VCaP (cell line): ENCODE data around the gene SCUBE3.

Experiments
- H3K27ac ChIP-seq: fragments of 450-650 bp; 2 replicates; pipeline ENCODE4 v1.5.1; 2017
- TF ChIP-seq, protein P1 (sequence below): fragments of 450-650 bp; conservative IDR thresholded peaks from 2 replicates; pipeline ENCODE4 v1.5.1; 2017; ENCODE audit warnings: mild to moderate bottlenecking, moderate library complexity

The SCUBE3 gene

DNA sequence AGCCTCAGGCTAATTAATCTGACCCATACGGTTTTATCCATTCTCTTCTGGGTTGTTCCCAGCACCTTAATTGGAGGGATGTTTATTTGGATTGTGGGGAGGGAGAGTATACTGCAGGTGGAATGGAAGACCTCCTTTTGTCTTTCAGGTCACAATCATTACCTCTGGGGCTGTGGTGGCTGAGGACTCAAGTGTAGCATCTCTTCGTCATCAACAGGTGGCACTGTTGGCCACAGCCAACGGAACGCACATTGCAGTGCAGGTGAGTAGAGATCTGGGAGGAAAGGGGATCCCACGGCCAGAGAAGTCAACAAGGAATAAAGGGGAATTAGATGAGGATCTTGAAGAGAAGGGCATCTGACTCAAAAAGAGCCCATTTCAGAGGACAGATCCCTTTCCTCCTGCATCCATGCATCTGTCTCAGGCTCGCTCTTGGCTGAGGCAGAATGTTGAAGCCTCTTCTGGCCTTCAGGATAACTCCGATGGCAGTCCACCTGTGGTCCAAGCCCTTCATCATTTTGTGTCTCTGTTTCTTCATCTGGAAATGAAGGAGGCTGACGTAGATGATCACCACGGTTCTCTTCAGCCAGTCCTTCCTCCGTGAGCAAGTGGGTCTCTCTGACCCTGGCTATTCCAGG, 80.7 kb downstream of the SCUBE3 start:
- TF ChIP-seq, protein P1, sequence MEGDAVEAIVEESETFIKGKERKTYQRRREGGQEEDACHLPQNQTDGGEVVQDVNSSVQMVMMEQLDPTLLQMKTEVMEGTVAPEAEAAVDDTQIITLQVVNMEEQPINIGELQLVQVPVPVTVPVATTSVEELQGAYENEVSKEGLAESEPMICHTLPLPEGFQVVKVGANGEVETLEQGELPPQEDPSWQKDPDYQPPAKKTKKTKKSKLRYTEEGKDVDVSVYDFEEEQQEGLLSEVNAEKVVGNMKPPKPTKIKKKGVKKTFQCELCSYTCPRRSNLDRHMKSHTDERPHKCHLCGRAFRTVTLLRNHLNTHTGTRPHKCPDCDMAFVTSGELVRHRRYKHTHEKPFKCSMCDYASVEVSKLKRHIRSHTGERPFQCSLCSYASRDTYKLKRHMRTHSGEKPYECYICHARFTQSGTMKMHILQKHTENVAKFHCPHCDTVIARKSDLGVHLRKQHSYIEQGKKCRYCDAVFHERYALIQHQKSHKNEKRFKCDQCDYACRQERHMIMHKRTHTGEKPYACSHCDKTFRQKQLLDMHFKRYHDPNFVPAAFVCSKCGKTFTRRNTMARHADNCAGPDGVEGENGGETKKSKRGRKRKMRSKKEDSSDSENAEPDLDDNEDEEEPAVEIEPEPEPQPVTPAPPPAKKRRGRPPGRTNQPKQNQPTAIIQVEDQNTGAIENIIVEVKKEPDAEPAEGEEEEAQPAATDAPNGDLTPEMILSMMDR = peak; percentile 88
- no peak overlapping the region for H3K27ac ChIP-seq

DNA sequence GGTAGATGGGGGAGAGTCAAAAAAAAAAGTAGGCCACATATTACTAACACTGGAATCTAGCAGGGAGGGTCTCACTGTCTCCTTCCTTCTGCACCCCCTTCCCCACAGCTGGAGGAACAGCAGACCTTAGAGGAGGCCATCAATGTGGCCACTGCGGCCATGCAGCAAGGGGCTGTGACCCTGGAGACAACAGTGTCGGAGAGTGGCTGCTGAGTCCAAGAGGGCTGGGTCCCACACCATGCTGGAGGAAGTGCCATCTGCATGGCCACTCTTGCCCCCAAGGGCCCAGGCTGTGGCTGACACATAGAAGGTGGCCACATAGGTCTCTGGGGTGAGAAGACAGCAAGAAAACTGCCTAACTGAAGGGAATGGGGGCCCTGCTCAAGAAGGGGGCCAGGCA, 81.3 kb downstream of the SCUBE3 start:
- TF ChIP-seq, protein P1 = no peak
- H3K27ac ChIP-seq = no peak overlapping the region

GRCh38 chr6:35295521-35296315, 82.0 kb downstream of the SCUBE3 start:
- H3K27ac ChIP-seq = no peak overlapping the region
- TF ChIP-seq, protein P1 = no peak

DNA sequence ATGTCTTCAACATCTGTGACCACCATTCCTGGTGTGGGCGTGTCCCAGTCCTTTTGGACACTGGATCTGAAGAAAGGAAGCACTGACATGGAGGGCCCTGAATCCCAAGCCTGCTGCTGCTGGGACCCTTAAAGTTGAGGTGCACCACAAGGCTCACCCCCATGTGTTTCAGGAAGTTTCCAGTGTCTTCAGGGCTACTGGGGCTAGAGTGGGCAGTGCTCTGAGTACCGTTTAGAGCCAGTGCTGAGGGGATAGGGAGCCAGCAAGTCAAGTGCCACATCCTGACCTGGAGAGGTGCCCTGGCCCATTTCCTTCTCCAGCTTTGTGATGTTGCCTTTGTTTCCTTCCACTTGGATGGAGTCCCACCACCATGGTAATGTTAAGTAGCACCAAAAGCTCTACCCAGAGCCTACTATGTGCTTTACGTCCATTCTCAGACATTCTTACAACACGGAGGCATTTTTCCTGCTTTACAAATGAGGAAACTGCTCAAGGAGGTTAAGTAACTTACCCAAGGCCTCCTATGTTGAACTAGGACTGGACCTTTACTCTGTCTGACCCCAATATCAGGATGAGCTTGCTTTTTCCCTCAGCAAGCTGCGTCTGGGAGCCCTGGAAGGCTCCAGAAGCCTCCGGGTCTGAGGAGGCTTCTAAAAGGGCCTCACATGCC, 83.3 kb downstream of the SCUBE3 start:
- peak overlapping the region; percentile 62; the same call in 1 of the 2 replicates for H3K27ac ChIP-seq
- TF ChIP-seq, protein P1 = no peak

GRCh38 chr6:35297601-35298481, 84.1 kb downstream of the SCUBE3 start, which contains the start of gene DEF6:
Gene DEF6, plus strand, starts transcription at chr6:35297818. Its CDS starts 39 bp downstream, at chr6:35297857.
- peak within 1 kb of the TSS; percentile 62; the same call in 1 of the 2 replicates for H3K27ac ChIP-seq
- TF ChIP-seq, protein P1 = peak; percentile 91

GRCh38 chr6:35298625-35299140, 84.9 kb downstream of the SCUBE3 start:
- peak overlapping the region; percentile 62; the same call in 1 of the 2 replicates for H3K27ac ChIP-seq
- TF ChIP-seq, protein P1 = no peak
